NK-92 treated with Interleukin-12 subunit alpha and Interleukin-12 subunit beta, amount 100 ng/mL, for 24 hours (cell line): ENCODE measurements around the gene NUDT22.

Source experiments
- DNase-seq: peaks from one replicate; lab custom pipeline; 2025; lab: John Stamatoyannopoulos, UW

Gene NUDT22

GRCh38 chr11:64229090-64229743 is 3.1 kb downstream of the NUDT22 start:
- no peak for DNase-seq

- no peak for DNase-seq
Measured at GRCh38 chr11:64229744-64230170, 3.7 kb downstream of the NUDT22 start.

- DNase-seq: peak; percentile 63
Measured at GRCh38 chr11:64230171-64230984, 4.3 kb downstream of the NUDT22 start, which contains the start of gene DNAJC4. Gene DNAJC4 (plus strand): TSS chr11:64230548. CDS start chr11:64230855, 307 bp downstream.

- no peak for DNase-seq
Measured at GRCh38 chr11:64230985-64231365, 4.9 kb downstream of the NUDT22 start.

- no peak for DNase-seq
Measured at GRCh38 chr11:64231546-64231945, 5.5 kb downstream of the NUDT22 start.

GRCh38 chr11:64232182-64232966 is 6.3 kb downstream of the NUDT22 start:
- no peak for DNase-seq

- no peak for DNase-seq
Measured at GRCh38 chr11:64232967-64233315, 6.9 kb downstream of the NUDT22 start.

GRCh38 chr11:64233913-64234586 is 8.0 kb downstream of the NUDT22 start, which contains the start of gene VEGFB:
Gene VEGFB (plus strand): TSS chr11:64234584. CDS start chr11:64234834, 250 bp downstream.
- DNase-seq: no peak

GRCh38 chr11:64234647-64235379 is 8.7 kb downstream of the NUDT22 start:
- no peak for DNase-seq

GRCh38 chr11:64235437-64236161 is 9.5 kb downstream of the NUDT22 start:
- no peak for DNase-seq

GRCh38 chr11:64237484-64237951 is 11.4 kb downstream of the NUDT22 start:
- DNase-seq: no peak

- DNase-seq: no peak
Measured at GRCh38 chr11:64238076-64238475, 12.0 kb downstream of the NUDT22 start.

GRCh38 chr11:64238999-64239398 is 12.9 kb downstream of the NUDT22 start:
- no peak for DNase-seq

GRCh38 chr11:64239662-64240434 is 13.8 kb downstream of the NUDT22 start:
- no peak for DNase-seq

GRCh38 chr11:64240435-64241240 is 14.6 kb downstream of the NUDT22 start, which contains the start of gene FKBP2:
Gene FKBP2 (plus strand): TSS chr11:64241095. CDS start chr11:64242388, 1,293 bp downstream.
- peak; percentile 97 for DNase-seq

- DNase-seq: peak; percentile 100
Measured at GRCh38 chr11:64241241-64241490, 15.1 kb downstream of the NUDT22 start.

- no peak for DNase-seq
Measured at GRCh38 chr11:64241491-64242374, 15.7 kb downstream of the NUDT22 start.
